HG03045 (cell line): ENCODE results near the gene PIGM.

Experiments
- ATAC-seq: cut with Tn5 transposase; IDR thresholded peaks from one replicate; pipeline ENCODE4 v1.9.1; 2021; ENCODE audit warnings: mild to moderate bottlenecking, moderate library complexity; ENCODE audit not compliant: unreplicated experiment

Gene PIGM

DNA sequence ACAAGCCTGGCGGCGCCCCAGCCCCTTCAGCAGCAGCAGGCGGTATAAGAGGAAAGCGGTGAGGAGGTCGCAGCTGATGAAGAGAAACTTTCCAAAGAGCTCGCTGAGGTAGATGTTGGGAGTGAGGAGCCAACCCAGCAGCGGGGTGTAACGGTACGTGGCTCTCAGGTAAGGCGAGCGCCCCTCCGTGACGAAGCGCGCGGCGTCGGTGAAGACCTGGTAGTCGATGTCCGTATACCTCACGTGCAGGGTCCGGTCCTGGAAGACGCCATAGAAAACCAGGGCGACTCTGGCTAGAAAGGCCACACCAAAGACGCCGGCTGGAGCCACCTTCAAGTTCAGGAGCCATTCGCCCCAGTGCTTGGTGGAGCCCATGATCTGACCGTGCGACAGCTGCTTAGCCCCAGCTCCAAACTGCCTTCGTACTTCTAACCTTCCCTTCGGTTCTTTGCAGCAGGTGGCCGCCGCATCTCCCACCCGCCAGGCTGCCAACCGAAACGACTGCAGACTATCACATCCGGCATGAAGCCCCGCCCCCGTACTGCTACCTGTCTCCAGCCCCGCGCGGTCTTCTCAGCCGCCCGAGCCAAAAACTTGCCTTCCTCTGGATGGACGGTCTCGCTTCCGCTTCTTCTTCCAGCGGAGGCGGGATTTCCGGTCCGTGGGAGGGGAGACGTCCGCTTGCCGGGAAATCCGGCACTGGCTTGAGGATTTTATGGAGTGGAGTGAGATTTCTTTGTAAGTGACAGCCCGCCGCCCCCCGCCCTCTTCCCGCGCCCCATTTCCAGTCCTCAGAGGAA is at the start of gene PIGM:
Gene PIGM, minus strand, starts transcription at position 626 of the 800 bp plus-strand sequence. Its CDS starts 251 bp downstream, at position 375.
- ATAC-seq = peak; percentile 97

DNA sequence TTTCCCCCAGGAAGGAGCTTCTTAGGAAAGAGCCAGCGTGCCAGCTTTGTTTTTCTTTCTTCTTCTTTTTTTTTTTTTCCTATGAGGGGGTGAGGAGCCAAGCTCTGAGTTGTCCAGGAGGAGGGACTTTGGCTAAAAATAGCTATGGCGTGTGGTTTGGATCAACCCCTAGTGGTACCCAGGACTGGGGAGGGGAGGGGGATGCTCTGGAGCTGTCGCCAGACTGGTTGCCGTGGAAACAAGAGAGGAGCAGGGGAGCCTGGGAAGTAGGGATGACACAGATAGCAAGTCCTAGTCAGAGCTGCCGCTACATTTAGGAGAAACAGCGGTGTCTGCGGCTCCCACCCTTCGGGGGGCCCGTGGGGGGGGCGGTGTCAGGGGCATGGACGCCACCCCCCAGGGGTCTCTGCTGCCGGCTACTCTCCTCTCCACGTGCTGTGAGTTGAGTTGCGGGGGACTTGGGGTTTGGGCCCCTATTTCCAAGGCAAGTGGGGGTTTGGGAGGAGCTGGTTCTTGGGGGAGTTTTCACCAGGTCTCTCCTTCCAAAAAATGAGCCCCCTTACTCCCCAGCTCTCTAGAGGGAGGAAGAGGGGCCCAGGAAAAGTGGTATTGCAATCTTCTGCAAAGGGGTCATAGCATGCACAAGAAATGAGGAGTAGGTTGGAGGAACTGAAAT is 49.6 kb upstream of the PIGM start, which contains the start of gene KCNJ9:
Gene KCNJ9, plus strand, starts transcription at position 278 of the 676 bp plus-strand sequence. CDS start 2,493 bp downstream, outside the sequence.
- ATAC-seq = no peak

DNA sequence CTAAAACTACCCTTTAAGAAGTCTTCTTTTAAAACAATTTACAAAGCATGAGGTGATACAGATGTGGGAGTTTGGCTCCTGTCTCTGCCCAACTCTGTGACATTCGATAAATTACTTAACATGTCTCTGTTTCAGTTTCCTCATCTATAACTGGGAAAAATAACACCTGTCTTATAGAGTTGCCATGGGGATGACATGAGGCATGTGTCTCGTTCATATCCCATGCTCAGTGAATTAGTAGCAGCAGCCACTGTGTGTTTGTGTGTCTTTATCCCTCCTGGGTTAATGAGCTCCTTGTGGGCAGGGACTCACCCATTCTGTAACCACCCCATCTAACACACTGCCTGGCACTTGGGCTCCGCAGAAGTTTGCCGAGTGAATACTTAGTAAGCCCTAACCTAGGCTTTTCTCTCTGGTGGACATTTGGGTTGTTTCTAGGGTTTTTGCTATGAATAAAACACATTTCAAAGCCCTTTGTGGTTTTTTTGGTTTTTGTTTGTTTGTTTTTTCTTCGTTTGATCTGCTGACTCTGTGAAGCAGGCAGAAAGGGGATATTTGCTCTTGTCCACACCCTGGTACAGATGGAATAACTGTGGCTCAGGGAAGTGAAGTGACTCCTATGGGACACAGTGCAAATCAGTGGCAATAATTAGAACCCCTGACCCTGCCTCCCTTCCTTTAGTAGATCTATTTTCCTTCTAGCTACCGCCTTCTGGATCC is 48.8 kb upstream of the PIGM start:
- no peak for ATAC-seq

DNA sequence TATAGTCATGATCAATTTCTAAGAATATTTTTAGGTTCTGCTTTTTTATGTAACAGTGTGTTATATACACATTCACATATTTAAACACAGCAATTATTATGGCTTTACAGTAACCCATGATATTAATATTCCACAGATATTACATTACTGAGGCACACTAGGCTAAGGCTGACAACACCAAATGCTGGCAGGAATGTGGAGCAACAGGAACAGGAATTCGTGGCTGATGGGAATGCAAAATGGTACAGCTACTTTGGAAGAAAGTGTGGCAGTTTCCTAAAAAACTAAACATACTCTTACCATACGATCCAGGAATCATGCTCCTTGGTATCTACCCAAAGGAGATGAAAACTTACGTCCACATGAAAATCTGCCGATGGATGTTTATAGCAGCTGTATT is 47.7 kb upstream of the PIGM start:
- ATAC-seq = no peak

DNA sequence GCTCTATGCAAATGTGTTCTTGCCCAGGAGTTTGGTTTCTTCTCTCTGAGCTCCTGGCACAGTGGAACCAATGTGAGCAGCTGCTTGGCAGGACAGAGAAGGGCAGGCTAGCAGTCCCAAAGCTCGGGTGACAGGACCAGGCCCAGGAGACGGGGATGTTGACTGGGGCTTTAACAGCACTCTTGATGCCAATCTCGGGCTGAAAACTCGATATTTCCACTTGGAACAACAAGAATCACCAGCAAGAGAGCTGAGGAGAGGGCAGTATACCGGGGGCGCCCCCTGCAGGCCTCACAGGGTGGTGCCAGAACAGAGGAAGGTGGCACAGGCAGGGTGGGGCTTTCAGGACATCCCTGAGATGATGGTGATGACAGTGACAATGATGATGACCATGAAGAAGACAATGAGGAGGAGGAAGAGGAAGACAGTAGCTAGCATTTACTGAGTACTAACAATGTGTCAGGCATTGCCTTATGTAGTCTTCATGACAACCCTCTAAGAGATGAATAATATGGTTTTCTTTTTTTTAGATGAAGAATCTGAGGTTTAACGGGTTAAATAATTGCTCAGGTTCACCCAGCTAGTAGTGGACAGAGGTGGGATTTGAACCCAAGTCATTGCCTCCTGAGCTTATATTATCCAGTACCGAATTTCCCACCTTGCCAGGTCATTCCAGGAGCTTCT is 46.9 kb upstream of the PIGM start:
- no peak for ATAC-seq

DNA sequence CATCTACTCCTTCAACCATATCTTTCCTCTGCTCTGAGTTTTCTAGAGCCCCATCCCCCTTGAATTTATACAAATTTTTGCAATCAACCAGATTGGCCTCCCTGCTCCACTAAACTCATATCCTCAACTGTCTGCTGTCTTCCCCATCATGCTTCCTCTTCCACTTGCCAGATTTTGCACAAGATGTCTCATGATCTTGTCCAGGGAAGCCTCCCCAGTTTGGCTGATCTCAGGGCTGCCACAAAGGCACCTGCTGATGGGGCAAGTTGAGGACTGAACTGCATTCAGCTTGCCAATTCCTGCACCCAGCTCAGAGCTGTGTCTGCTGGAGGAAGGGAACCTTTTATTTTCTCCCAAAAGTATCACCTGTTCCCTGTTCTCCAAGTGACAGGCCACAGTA is 45.7 kb upstream of the PIGM start:
- no peak for ATAC-seq

DNA sequence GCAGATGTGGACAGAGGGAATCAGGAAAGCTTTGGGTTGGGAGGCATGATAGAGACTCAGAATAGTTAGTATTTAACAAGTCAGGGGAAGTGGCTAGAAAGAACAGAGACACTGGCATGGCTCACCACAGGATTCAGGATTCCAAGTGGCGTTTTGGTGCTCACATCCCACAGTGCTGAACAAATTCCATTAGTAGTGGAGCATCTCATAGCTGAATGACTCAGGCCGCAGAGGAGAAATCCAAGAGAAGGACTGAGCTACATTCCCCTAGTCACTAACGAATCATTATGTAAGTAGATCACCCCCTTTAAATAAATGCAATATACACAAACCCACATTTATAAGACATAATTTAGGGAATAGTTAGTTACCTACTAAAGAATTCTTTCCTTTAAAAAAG is 44.5 kb upstream of the PIGM start:
- ATAC-seq = no peak

DNA sequence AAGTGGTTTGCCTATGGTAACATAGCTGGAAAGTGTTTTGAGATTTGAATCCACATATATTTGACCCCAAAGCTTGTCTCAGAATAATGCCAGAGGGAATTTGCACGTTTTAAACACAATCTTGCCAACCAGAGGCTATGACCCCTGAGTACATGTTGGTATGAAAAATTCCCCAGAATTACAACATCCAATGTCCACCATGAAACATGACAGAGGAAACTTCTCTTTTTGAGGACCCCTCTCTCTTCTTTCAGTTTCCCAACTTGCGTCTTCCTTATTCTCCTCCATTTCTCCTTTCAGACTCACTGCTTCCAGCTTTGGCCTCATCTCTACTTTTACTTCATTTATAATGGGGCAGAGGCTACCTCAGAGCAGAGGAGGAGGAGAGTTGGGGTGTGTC is 44.0 kb upstream of the PIGM start:
- no peak for ATAC-seq

DNA sequence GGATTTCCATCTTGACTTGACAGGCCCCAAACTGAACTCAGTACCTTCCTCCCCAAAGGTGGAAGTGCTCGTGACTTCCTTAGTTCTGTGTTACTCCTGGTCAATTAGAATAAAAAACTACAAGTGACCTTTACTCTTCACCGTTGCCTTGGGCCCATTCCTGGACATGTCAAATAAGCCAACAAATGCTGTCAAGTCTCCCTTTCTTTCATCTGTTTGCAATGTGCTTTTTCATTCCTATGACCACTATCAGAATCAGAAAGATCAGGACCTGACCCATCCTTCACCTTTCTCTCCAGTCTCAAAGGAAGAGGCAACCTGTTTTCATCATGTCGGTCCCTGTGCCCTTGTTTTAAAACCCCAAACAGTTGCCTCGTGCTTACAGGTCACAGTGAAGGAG is 43.1 kb upstream of the PIGM start:
- no peak for ATAC-seq

DNA sequence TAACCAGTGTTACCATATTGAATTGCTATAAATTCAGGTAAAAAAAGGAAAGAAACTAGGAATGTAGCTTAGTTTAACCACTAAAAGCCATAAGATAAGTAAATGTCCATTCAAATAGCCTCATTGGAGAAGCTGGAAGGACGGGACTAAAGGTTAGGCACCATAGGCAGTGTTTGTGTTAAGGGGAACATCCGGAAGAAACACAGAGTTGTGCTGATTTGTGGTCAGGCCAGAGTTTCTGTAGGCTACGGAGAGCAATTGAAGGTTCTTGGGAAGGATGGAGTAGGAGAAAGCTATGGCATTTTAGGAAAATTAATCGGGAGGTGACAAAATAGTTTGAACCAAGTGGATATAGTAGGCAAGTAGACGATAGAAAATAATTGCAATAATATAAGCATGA is 39.5 kb upstream of the PIGM start:
- no peak for ATAC-seq

DNA sequence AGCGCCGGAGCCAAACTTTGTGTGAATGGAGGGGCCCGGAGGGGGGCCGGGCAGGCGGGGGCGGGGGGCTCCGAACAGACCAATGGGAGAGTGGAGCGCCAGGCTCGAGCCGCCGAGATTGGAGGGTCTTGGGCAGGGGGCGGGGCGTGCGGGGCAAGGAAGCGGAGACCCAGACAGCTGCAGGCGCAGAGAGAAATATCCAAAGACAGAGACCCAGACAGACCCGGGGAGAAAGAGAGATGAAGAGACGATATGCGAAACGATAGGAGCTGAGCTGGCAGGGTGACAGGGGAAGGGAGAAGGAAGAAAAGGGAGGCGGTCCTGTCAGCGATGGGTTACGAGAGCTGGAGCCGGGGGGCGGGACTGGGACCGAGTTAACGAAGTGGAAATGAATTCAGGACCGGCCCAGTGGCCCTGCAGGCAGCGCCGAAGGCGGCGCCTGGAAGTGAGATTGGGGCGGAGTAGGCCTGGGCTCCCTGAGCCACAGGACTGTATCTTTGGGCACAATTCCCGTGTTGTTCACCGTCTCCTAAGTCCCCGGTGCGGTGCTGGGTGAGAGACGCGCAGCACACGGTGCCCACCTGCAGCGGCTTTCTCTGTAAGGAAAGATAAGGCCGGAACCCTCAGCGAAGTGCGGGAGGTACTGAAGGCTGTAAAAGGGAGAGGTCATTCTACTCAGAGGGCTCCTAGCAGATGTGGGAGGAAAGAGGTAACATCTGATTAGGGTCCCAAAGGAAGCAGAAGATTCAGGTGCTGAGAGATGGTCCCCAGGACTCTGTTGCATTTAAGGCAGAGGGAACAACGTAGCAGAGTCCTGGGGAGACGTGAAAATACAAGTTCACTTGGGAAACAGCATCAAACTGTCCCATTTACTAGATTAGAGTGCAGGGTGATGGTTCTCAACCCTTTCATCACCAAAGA is 38.7 kb upstream of the PIGM start:
- no peak for ATAC-seq

DNA sequence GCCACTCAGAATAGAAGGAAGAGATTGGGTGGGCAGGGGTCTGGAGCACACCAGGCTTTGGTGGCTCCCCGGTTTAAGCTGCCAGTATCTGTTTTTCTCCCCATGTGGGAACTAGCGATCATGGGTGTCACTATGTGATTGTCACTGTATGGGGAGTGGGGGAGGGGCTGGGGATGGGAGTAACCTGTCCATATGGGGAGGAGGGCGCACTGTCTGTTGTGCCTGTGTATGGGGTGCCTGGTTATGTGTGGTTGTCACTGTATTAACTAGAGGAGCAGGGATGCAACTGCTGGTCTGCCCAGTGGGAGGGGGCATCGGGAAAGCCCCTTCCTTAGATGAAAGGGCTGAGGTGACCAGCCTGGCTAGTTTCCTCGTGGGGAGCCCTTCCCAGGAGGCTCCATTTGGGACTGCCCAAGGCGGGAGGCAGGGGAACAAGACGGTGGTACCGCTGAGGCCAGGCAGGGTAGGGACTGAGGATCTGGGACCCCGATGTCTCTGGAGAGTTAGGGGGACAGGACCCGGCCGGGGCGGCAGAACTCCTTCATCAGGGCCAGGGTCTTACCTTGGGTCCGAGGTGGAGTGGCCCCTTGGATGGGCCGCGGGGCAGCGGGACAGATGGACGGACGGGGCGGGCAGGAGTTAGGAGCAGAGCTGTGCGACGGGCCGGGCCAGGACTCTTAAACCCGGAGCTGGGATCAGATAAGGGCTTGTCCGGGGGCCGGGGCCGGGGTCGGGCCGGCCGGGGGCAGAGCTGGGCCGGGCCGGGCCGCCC is 37.9 kb upstream of the PIGM start, which contains the start of gene KCNJ10:
Gene KCNJ10, minus strand, starts transcription at position 701 of the 772 bp plus-strand sequence. CDS start 27,628 bp downstream, outside the sequence.
- no peak for ATAC-seq

DNA sequence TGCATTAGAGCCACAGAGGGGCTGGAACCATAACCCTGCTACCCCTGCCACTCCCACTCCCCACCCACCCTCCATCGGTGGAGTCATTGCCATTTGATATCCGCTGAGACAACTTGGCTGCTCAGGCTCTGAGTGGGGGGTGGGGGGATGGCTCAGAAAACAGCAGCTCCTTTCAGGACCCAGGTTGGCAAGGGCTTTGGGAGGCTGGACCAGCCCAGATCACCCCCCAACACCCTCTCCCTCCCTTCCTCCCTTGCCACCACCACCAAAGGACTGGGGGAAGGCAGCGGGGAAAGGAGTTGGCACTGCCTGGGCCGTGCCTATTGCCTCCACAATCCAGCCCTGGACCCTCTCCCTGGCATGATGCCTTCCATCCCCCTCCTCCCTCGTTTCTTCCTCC is 36.4 kb upstream of the PIGM start:
- no peak for ATAC-seq

DNA sequence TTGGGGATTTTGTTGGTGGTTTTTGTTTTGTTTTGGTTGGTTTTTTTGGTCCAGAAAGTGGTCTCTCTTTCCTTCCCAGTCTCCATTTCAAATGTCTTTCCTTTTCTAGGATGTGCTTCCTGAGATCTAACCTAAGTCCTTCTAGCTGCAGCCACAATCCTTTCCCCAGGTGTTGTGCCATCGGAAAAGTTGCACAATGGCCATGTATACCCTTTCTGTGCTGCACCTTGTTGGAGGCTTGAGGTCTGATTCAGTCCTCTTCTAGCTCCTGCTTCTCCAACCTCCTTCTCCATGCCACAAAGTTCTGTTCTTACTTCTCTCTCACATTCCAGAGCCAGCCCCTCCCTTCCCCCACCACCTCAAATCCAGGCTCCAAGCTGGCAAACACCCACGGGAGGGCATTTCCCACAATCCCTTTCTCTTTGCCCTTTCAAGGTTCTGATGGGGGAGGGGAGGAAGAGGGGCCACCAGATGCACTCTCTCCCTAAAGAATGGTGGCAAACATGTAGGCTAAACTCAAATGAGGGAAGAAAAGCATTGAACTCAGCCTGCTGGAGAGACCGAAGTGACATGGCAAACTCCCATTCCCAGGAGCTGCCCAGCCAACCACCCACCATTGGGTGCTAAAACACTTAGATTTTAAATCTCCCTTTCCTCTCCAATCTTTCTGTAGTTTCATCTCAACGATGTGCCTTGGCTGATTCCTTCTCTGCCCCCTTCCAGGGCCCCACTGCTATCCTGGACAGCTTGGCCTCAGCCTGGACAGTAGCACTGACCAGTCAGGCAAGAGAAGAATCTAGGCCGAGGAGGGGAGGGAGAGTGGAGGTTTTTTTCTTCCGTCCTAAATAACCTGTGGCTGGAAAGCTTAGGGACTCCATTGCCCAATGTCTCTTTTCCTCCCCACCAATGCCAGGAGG is 35.3 kb upstream of the PIGM start:
- ATAC-seq = no peak

DNA sequence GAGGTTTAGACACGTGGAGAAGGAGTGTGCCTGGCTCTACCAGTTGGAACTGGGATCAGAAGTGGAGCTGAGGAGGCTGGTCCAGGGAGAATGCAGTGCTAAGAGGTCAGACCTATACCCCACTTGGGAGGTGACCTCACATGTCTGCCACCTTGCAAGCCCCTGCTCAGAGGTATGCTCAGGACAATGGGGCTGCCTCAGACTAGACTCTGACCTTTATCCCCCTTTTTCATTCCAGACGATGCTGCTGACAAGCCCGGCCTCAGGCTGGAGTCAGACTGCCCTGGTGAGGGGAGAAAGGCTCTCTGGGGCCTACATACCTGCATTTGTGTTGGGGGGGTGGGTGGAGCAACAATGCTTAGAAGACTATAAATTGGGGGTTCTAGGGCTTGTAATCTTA is 33.0 kb upstream of the PIGM start:
- ATAC-seq = no peak

DNA sequence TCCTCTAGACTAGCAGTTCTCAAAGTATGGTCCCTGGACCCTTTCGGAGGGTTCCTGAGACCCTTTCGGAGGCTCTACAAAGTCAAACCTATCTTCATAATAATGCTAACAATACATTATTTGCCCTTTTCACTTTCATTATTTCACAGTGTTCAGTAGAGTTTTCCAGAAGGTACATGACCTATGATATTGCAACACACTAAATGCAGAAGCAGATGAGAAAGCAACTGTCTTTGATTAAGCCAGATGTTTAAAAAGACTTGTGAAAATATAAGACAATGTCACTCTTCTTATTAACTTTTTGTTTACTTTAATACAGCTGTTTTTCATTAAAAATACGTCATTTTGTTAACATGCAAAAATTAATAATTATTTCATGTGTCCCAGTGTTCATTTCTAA is 32.4 kb upstream of the PIGM start:
- no peak for ATAC-seq

DNA sequence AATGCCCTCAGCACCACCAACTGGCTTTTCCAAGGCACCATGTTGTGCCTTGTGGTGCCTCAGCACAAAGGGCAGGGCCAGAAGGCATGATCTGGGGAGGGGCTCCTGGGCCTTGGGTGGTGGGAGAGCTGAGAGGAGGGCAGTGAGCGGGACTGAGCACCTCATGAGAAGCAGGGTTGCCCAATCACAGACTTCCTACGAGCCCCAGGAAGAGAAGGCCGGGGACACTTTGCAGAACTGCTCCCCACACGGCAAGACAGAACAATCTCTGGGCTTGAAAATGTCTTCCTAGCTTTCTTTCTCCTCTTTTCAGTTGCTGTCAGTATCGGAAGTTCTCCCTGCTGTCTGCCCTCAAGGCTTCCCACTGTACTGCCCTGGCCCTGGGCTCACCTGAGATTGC is 31.4 kb upstream of the PIGM start:
- ATAC-seq = no peak

DNA sequence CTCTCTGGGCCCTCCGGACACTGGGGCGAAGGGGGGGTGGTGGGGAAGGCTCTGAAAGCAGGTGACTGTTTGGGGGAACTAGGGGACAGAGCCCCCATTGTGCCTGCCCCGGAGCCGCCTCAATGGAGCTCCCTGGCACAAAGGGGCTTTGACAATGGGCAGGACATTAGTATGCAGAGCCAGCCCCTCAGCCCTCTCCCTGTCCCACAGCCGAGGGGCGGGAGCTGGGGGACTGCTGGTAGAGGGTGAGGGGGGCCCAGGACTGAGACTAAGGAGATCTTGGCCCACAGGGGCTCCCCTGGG is 30.4 kb upstream of the PIGM start:
- ATAC-seq = no peak
